Fibroblast of skin of scalp (primary cell): Measurements from ENCODE around the gene NFIC. TPM values are rescaled to one million over a fixed set of nuclear protein-coding genes. Genes with fewer than 3 reads are reported as not detected.
"Not testable (repeated sequence)": the region's sequence is repeated elsewhere in the genome, so short reads cannot be mapped to it uniquely, and the experiment has no call there.

Experiments used
- DNase-seq: peaks from one replicate; pipeline ENCODE4 v3.0.0-alpha.2; 2013
- polyA plus RNA-seq, 2 experiments: library from polyadenylated mRNA; unstranded; fragments of 120-200 nt; gene quantifications; one replicate each; pipeline ENCODE4 v1.2.1, GENCODE V29; 2013; ENCODE audit not compliant: insufficient read length in 2 of 2

NFIC gene
- 92.8 TPM for polyA plus RNA-seq (2013, experiment 1 of 2; ENCODE audit: insufficient read length)
- polyA plus RNA-seq (2013, experiment 2 of 2; ENCODE audit: insufficient read length) = 98.1 TPM

- DNase-seq = peak; percentile 91
Observed at GRCh38 chr19:3365836-3366752, at the start of gene NFIC. Gene NFIC (plus strand): TSS chr19:3366583. CDS start chr19:3366637, 54 bp downstream.

DNA sequence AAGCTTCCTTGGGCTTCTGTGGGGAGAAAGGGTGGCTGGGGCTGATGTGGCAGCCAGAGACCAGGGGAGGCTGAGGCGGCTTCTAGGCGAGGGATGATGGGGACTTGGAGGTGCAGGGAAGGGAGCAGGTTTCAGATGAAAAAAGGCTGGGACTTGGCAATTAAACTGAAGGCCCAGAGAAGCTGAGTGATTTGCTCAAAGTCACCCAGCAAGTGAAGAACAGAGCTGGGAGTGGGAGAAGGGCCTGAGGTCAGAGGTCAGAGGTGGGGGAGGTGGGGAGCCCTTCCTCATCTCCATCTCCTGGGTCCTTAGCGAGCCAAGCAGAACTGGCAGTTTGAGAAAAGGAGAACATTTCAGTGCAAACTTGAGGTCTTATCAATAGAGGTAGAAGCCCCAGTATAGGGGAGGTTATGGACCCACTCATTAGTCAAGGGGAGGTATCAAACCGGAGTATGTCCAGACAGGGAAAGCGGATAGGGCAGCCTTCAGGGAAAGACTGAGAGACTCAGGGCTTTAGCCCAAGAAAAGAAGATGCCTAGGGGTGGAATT is 49.6 kb upstream of the NFIC start:
- no peak for DNase-seq

DNA sequence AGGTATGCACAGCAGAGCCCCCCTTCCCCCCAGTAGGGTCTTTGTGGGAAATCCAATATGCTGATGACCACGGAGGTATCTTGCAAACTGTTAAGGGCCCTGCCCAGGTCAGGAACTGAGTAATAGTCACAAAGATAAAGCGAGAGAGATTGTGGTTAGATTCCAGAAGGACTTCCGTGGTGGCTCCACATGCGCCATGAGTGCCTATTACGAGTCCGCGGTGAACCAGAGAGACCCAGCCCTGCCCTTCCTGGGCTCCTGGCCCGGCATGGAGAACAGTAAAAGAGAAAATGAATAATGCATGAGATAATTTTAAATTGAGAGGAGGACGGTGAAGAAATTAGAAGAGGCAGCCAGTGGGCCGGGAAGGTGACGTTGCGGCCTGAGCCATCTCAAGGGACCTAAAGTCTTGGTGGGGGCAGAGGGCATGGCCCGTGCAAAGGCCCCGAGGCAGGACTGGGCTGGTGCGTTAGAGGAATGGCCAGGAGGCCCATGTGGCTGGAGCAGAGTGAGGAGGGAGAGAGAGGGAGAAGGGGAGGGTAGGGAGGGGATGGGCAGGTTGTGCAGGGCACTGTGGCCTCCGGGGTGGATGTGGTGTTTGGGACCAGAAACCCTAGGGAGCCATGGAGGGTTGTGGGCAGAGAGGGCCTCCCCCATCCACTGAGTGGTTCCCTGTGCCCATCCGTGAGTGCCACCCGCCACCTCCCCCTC is 46.6 kb upstream of the NFIC start:
- DNase-seq = no peak

DNA sequence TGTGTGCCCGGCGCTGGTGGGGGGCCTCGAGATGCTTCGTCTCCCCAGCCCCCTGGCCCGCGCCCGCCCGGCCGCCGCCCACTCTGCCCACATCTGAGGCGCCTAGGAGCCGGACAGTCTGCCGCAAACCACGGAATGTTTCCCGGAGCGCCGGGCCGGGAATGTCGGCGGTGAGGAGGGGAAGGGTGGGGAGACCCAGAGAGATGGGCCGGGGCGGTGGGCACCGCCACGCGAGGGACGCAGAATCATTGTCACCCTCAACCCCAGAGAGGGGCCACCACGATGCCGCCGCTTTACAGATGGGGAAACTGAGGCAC is 46.1 kb upstream of the NFIC start:
- DNase-seq = no peak

DNA sequence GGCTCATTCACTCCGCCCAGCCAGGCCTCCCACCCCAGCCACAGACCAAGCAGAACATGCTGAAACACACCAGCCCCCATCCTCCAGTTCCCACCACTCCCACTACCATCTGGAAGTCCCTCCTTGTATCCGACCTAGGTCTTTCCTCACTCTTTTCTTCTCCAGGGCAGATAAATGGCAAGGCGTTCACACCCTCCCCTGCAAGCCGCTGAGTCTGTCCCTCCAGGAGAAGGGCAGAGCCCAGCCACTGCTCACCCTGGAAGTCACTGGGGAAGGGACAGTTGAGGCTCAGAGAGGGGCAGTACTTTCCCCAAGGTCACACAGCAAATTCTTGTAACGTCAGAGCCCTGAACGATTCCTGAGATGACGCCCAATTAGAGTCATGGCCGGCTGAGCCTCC is 45.5 kb upstream of the NFIC start:
- DNase-seq = no peak

- no peak for DNase-seq
Observed at GRCh38 chr19:3321696-3322095, 44.7 kb upstream of the NFIC start.

DNA sequence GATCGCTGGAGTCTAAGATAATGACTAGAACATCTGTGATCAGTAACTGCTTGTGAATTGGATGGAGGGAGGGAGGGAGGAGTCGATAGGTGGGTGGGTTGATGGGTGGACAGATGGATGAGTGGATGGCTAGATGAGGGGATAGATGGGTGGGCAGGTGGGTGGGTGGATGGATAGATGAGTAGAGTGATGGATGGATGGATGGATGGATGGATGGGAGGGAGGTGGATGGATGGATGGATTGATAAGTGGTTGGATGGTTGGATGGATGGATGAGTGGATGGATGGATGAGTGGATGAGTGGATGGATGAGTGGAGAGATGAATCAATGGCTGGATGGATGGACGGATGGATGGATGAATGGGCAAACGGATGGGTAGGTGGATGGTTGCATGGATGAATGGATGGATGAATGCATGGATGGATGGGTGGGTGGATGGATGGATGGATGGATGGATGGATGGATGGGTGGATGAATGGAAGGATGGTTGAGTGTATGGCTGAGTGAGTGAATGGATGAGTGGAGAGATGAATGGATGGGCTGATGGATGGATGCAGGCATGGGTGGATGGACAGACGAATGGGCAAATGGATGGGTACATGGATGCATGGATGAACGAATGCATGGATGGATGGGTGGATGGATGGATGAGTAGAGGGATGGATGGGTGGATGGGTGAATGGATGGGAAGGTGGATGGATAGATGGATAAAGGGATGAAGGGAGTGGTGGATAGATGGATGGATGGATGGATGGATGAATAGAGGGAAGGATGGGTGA is 44.0 kb upstream of the NFIC start:
- DNase-seq = no peak

- DNase-seq = no peak
Observed at GRCh38 chr19:3323026-3323425, 43.4 kb upstream of the NFIC start.

GRCh38 chr19:3323658-3324057 is 42.7 kb upstream of the NFIC start:
- no peak for DNase-seq

- no peak for DNase-seq
Observed at GRCh38 chr19:3324405-3324856, 42.0 kb upstream of the NFIC start.

DNA sequence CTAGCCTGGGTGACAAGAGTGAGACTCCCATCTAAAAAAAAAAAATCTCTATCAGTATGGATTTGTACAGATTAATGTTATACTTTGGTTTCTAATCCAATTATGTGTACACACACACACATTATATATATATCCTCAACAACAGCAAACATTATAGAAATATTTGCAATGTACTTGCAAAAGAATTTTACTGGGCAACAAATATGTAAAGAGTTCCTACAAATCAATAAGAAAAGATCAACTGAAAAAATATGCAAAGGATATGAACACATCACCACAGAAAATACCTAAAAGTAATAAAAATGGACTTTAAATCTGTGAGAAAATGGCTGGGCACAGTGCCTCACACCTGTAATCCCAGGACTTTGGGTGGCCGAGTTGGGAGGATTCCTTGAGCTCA is 40.9 kb upstream of the NFIC start:
- DNase-seq = no peak

- DNase-seq = no peak
Observed at GRCh38 chr19:3328743-3329142, 37.6 kb upstream of the NFIC start.

- DNase-seq = no peak
Observed at GRCh38 chr19:3330047-3330446, 36.3 kb upstream of the NFIC start.

DNA sequence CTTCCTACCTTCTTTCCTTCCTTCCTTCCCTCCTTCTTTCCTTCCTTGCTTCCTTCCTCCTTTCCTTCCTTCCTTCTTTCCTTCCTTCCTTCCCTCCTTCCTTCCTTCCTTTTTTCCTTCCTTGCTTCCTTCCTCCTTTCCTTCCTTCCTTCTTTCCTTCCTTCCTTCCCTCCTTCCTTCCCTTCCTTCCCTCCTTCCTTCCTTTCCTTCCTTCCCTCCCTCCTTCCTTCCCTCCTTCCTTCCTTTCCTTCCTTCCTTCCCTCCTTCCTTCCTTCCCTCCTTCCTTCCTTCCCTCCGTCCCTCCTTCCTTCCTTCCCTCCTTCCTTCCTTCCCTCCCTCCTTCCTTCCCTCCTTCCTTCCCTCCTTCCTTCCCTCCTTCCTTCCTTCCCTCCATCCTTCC is 34.2 kb upstream of the NFIC start:
- DNase-seq = not testable (repeated sequence)

DNA sequence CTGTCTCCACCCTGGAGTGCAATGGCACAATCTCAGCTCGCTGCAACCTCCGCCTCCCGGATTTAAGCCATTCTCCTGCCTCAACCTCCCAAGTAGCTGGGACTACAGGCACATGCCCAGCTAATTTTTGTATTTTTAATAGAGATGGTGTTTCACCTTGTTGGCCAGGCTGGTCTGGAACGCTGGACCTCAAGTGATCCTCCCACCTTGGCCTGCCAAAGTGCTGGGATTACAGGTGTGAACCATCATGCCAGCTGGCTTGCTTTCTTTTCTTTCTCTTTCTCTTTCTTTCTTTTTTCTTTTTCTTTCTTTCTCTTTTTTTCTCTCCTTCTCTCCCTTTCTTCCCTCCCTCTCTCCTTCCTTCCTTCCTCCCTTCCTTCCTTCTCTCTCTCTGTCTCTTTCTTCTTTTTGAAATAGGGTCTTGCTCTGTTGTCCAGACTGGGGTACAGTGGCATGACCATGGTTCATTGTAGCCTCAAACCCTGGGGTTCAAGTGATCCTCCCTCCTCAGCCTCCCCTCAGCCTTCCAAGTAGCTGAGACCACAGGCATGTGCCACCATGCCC is 33.3 kb upstream of the NFIC start:
- no peak for DNase-seq

- DNase-seq = peak; percentile 74
Observed at GRCh38 chr19:3333662-3334061, 32.7 kb upstream of the NFIC start.

DNA sequence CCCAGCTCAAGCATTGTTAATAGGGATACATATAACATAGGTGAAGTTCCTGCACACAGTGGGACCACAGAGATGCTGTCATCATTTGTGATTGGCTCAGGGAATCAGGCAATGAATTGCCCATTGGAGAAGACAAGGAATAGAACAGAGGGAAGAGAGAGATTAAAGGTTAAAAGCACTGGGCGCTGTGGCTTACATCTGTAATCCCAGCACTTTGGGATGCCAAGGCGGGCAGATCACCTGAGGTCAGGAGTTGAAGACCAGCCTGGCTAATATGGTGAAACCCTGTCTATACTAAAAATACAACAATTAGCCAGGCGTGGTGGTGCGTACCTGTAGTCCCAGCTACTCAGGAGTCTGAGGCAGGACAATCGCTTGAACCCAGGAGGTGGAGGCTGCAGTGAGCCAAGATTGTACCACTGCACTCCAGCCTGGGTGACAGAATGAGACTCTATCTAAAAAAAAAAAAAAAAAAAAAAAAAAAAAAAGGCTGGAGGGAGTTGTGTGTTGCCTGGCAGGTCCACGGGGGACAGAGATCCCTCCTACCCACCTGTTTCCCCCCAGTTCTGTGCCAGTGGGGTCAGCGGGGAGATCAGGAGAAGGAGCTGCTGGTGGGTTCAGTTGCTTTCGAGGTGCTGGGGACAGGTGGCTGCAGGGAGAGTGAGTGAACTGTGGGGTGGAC is 31.5 kb upstream of the NFIC start:
- DNase-seq = not testable (repeated sequence)

- DNase-seq = no peak
Observed at GRCh38 chr19:3335431-3336350, 30.7 kb upstream of the NFIC start.

GRCh38 chr19:3336351-3336679 is 30.1 kb upstream of the NFIC start:
- no peak for DNase-seq

DNA sequence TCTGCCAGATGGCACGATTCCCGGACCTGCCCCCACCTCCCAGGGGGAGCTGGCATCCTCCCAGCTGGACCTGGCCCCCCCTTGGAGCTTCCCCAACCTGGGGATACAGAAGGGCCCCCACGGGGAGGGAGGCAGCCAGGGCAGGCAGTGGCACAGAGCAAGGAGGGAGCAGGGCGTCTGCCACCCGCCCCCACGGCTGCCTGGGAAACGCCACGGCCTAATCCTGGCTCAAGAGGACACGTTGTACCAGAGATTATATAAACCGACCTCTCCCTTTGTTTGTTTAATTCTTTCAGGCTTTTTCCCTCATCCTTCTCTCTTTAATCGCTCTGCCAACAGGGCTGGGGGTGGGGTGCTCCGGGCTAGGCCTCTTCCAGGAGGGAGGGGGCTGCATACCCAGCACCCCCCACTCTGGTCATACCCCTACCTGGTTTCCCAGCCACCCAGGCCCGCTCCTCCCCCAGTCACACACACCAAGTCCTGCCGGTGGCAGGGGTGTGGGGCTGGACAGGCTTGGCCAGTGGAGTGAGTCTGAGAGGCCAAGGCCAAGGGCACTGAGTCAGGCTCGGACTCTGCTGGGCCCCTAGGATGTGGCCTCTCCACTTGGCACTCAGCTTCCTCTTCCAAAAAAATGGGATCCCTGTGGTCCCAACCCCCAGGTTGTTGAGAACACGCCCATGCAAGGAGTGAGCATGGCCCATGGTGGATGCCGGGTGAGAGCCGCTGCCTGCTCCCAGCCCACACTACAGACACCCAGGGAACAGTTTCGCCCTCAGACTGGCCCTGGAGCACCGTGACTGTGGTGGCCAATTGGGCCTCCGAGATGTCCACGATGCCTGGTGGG is 29.5 kb upstream of the NFIC start:
- DNase-seq = no peak
